Fibroblast of lung (primary cell): ENCODE results near the gene INSC.

ENCODE experiments used
- EZH2 ChIP-seq: IDR thresholded peaks from 2 replicates; pipeline ENCODE4 v1.5.1; 2012; ENCODE audit warnings: low read length, control low read depth, mild to moderate bottlenecking; ENCODE audit errors: missing control alignments
- TF ChIP-seq, protein P1 (sequence below), 2 donors: IDR thresholded peaks in 1 of 2; conservative IDR thresholded peaks in 1 of 2; 1 replicate in 1 of 2; 2 replicates in 1 of 2; pipeline ENCODE4 v1.5.1; 2011 to 2012; ENCODE audit warnings: low read length in 2 of 2, control low read depth in 1 of 2, inconsistent platforms in 1 of 2, low read depth in 1 of 2, mild to moderate bottlenecking in 1 of 2

DNA sequence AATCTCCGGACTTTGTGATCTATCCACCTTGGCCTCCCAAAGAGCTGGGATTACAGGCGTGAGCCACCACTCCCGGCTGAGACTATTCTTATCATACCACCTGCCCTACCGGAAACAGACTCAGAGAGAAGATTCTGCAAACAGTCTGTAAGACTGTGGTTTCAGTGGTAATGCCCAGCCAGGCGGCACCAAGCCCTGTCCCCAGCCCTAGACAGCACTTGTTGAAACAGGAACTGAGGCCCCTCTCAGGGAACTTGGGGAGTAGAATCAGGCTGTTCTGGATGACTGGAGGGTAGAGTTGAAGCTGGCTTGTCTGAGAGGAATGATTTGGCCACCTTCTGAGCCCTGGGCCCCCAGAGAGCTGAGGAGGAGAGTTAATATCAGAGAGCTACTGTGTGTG is 1.3 kb upstream of the INSC start:
- TF ChIP-seq, protein P1, sequence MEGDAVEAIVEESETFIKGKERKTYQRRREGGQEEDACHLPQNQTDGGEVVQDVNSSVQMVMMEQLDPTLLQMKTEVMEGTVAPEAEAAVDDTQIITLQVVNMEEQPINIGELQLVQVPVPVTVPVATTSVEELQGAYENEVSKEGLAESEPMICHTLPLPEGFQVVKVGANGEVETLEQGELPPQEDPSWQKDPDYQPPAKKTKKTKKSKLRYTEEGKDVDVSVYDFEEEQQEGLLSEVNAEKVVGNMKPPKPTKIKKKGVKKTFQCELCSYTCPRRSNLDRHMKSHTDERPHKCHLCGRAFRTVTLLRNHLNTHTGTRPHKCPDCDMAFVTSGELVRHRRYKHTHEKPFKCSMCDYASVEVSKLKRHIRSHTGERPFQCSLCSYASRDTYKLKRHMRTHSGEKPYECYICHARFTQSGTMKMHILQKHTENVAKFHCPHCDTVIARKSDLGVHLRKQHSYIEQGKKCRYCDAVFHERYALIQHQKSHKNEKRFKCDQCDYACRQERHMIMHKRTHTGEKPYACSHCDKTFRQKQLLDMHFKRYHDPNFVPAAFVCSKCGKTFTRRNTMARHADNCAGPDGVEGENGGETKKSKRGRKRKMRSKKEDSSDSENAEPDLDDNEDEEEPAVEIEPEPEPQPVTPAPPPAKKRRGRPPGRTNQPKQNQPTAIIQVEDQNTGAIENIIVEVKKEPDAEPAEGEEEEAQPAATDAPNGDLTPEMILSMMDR (conservative IDR thresholded peaks at IDR 0.05 in 1 of 2, IDR thresholded peaks at IDR 0.05 in 1 of 2; ENCODE audit: low read depth in 1 of 2, low read length in 2 of 2), result no peak
- no peak for TF ChIP-seq EZH2
